ENCODE data around the gene FMNL2.

Gene FMNL2

GRCh38 chr2:152620208-152620607 lies 285.2 kb downstream of the FMNL2 start:
- no peaks in the 10 kb centered on the region for H3K9me3 ChIP-seq (ENCODE audit: control insufficient read depth, low read length)
- H3K36me3 ChIP-seq (ENCODE audit: control insufficient read depth, insufficient read depth, low read length), result peaks cover 62% of the 10 kb centered on the region
- peaks cover 17% of the 10 kb centered on the region for H3K4me1 ChIP-seq (ENCODE audit: control insufficient read depth, insufficient read depth, low read length, poor library complexity, severe bottlenecking)
- H3K4me3 ChIP-seq (ENCODE audit: extremely low read depth, insufficient read depth, low read length, poor library complexity, severe bottlenecking), result no peak overlapping the region
- no peak overlapping the region for H3K27ac ChIP-seq (ENCODE audit: low read depth, low read length, severe bottlenecking)
- WGBS, 2 experiments (ENCODE audit: insufficient coverage in 2 of 2), result 90 to 91% methylated on average over 6 of the region's 7 CpGs

- no peak overlapping the region for H3K27ac ChIP-seq (ENCODE audit: low read depth, low read length, severe bottlenecking)
- H3K36me3 ChIP-seq (ENCODE audit: control insufficient read depth, insufficient read depth, low read length), result peaks cover 57% of the 10 kb centered on the region
- 96 to 100% methylated on average over 3 to 4 of the region's 9 CpGs for WGBS, 2 experiments (ENCODE audit: insufficient coverage in 2 of 2)
- peaks cover 17% of the 10 kb centered on the region for H3K4me1 ChIP-seq (ENCODE audit: control insufficient read depth, insufficient read depth, low read length, poor library complexity, severe bottlenecking)
- no peaks in the 10 kb centered on the region for H3K9me3 ChIP-seq (ENCODE audit: control insufficient read depth, low read length)
- no peak overlapping the region for H3K4me3 ChIP-seq (ENCODE audit: extremely low read depth, insufficient read depth, low read length, poor library complexity, severe bottlenecking)
Observed at GRCh38 chr2:152620985-152621384, 286.0 kb downstream of the FMNL2 start.

- Histone ChIP-seq H3K27ac (ENCODE audit: low read depth, low read length, severe bottlenecking) (no peak overlapping the region), H3K36me3 (ENCODE audit: control insufficient read depth, insufficient read depth, low read length) (peaks cover 49% of the 10 kb centered on the region), H3K4me1 (ENCODE audit: control insufficient read depth, insufficient read depth, low read length, poor library complexity, severe bottlenecking) (peaks cover 17% of the 10 kb centered on the region), H3K4me3 (ENCODE audit: extremely low read depth, insufficient read depth, low read length, poor library complexity, severe bottlenecking) (no peak overlapping the region), H3K9me3 (ENCODE audit: control insufficient read depth, low read length) (no peaks in the 10 kb centered on the region)
- 90 to 94% methylated on average over 2 of the region's 3 CpGs for WGBS, 2 experiments (ENCODE audit: insufficient coverage in 2 of 2)
Observed at GRCh38 chr2:152622219-152622618, 287.2 kb downstream of the FMNL2 start.

- Histone ChIP-seq H3K9me3 (ENCODE audit: control insufficient read depth, low read length) (no peaks in the 10 kb centered on the region), H3K27ac (ENCODE audit: low read depth, low read length, severe bottlenecking) (peak overlapping the region; percentile 46), H3K36me3 (ENCODE audit: control insufficient read depth, insufficient read depth, low read length) (peaks cover 44% of the 10 kb centered on the region), H3K4me1 (ENCODE audit: control insufficient read depth, insufficient read depth, low read length, poor library complexity, severe bottlenecking) (peaks cover 17% of the 10 kb centered on the region), H3K4me3 (ENCODE audit: extremely low read depth, insufficient read depth, low read length, poor library complexity, severe bottlenecking) (no peak overlapping the region)
- 73% methylated on average over 9 to 10 of the region's 13 CpGs for WGBS, 2 experiments (ENCODE audit: insufficient coverage in 2 of 2)
Observed at GRCh38 chr2:152623076-152623740, 288.2 kb downstream of the FMNL2 start.

- Histone ChIP-seq H3K36me3 (ENCODE audit: control insufficient read depth, insufficient read depth, low read length) (peaks cover 45% of the 10 kb centered on the region), H3K4me3 (ENCODE audit: extremely low read depth, insufficient read depth, low read length, poor library complexity, severe bottlenecking) (no peak overlapping the region), H3K4me1 (ENCODE audit: control insufficient read depth, insufficient read depth, low read length, poor library complexity, severe bottlenecking) (peaks cover 17% of the 10 kb centered on the region), H3K9me3 (ENCODE audit: control insufficient read depth, low read length) (no peaks in the 10 kb centered on the region), H3K27ac (ENCODE audit: low read depth, low read length, severe bottlenecking) (no peak overlapping the region)
- WGBS, 2 experiments (ENCODE audit: insufficient coverage in 2 of 2), result no CpG with 5 or more reads among the region's 2 CpGs
Observed at GRCh38 chr2:152623775-152624174, 288.8 kb downstream of the FMNL2 start.

GRCh38 chr2:152624805-152625204 lies 289.8 kb downstream of the FMNL2 start:
- Histone ChIP-seq H3K27ac (ENCODE audit: low read depth, low read length, severe bottlenecking) (no peak overlapping the region), H3K9me3 (ENCODE audit: control insufficient read depth, low read length) (no peaks in the 10 kb centered on the region), H3K4me3 (ENCODE audit: extremely low read depth, insufficient read depth, low read length, poor library complexity, severe bottlenecking) (no peak overlapping the region), H3K36me3 (ENCODE audit: control insufficient read depth, insufficient read depth, low read length) (peaks cover 47% of the 10 kb centered on the region), H3K4me1 (ENCODE audit: control insufficient read depth, insufficient read depth, low read length, poor library complexity, severe bottlenecking) (peaks cover 17% of the 10 kb centered on the region)
- 75 to 94% methylated on average over 2 to 3 of the region's 3 CpGs for WGBS, 2 experiments (ENCODE audit: insufficient coverage in 2 of 2)

GRCh38 chr2:152626911-152627339 lies 292.0 kb downstream of the FMNL2 start:
- 82 to 100% methylated on average over 2 to 3 of the region's 4 CpGs for WGBS, 2 experiments (ENCODE audit: insufficient coverage in 2 of 2)
- Histone ChIP-seq H3K27ac (ENCODE audit: low read depth, low read length, severe bottlenecking) (no peak overlapping the region), H3K9me3 (ENCODE audit: control insufficient read depth, low read length) (no peaks in the 10 kb centered on the region), H3K36me3 (ENCODE audit: control insufficient read depth, insufficient read depth, low read length) (peaks cover 39% of the 10 kb centered on the region), H3K4me1 (ENCODE audit: control insufficient read depth, insufficient read depth, low read length, poor library complexity, severe bottlenecking) (peaks cover 17% of the 10 kb centered on the region), H3K4me3 (ENCODE audit: extremely low read depth, insufficient read depth, low read length, poor library complexity, severe bottlenecking) (no peak overlapping the region)

GRCh38 chr2:152627351-152627957 lies 292.5 kb downstream of the FMNL2 start:
- H3K36me3 ChIP-seq (ENCODE audit: control insufficient read depth, insufficient read depth, low read length), result peaks cover 41% of the 10 kb centered on the region
- no peak overlapping the region for H3K4me3 ChIP-seq (ENCODE audit: extremely low read depth, insufficient read depth, low read length, poor library complexity, severe bottlenecking)
- H3K4me1 ChIP-seq (ENCODE audit: control insufficient read depth, insufficient read depth, low read length, poor library complexity, severe bottlenecking), result peaks cover 17% of the 10 kb centered on the region
- WGBS, 2 experiments (ENCODE audit: insufficient coverage in 2 of 2), result no CpG with 5 or more reads among the region's 1 CpG
- H3K27ac ChIP-seq (ENCODE audit: low read depth, low read length, severe bottlenecking), result no peak overlapping the region
- H3K9me3 ChIP-seq (ENCODE audit: control insufficient read depth, low read length), result no peaks in the 10 kb centered on the region

GRCh38 chr2:152629202-152629601 lies 294.2 kb downstream of the FMNL2 start:
- peaks cover 58% of the 10 kb centered on the region for H3K36me3 ChIP-seq (ENCODE audit: control insufficient read depth, insufficient read depth, low read length)
- H3K9me3 ChIP-seq (ENCODE audit: control insufficient read depth, low read length), result no peaks in the 10 kb centered on the region
- H3K27ac ChIP-seq (ENCODE audit: low read depth, low read length, severe bottlenecking), result no peak overlapping the region
- no peak overlapping the region for H3K4me3 ChIP-seq (ENCODE audit: extremely low read depth, insufficient read depth, low read length, poor library complexity, severe bottlenecking)
- H3K4me1 ChIP-seq (ENCODE audit: control insufficient read depth, insufficient read depth, low read length, poor library complexity, severe bottlenecking), result peaks cover 6% of the 10 kb centered on the region
- WGBS, 2 experiments (ENCODE audit: insufficient coverage in 2 of 2), result no CpG with 5 or more reads among the region's 1 CpG

GRCh38 chr2:152630466-152630865 lies 295.5 kb downstream of the FMNL2 start:
- Histone ChIP-seq H3K36me3 (ENCODE audit: control insufficient read depth, insufficient read depth, low read length) (peaks cover 55% of the 10 kb centered on the region), H3K27ac (ENCODE audit: low read depth, low read length, severe bottlenecking) (no peak overlapping the region), H3K4me3 (ENCODE audit: extremely low read depth, insufficient read depth, low read length, poor library complexity, severe bottlenecking) (no peak overlapping the region), H3K4me1 (ENCODE audit: control insufficient read depth, insufficient read depth, low read length, poor library complexity, severe bottlenecking) (no peaks in the 10 kb centered on the region), H3K9me3 (ENCODE audit: control insufficient read depth, low read length) (no peaks in the 10 kb centered on the region)
- 94 to 100% methylated on average over 1 to 3 of the region's 4 CpGs for WGBS, 2 experiments (ENCODE audit: insufficient coverage in 2 of 2)

- Histone ChIP-seq H3K27ac (ENCODE audit: low read depth, low read length, severe bottlenecking) (no peak overlapping the region), H3K4me1 (ENCODE audit: control insufficient read depth, insufficient read depth, low read length, poor library complexity, severe bottlenecking) (no peaks in the 10 kb centered on the region), H3K36me3 (ENCODE audit: control insufficient read depth, insufficient read depth, low read length) (peaks cover 75% of the 10 kb centered on the region), H3K9me3 (ENCODE audit: control insufficient read depth, low read length) (no peaks in the 10 kb centered on the region), H3K4me3 (ENCODE audit: extremely low read depth, insufficient read depth, low read length, poor library complexity, severe bottlenecking) (no peak overlapping the region)
- 89 to 100% methylated on average over 1 of the region's 3 CpGs for WGBS, 2 experiments (ENCODE audit: insufficient coverage in 2 of 2)
Observed at GRCh38 chr2:152632736-152633135, 297.8 kb downstream of the FMNL2 start.

All from mesodermal cell (in vitro differentiated cells).